Medulla oblongata (tissue), 1 donor: ENCODE measurements around the gene KIF18B.

Experiments
- DNase-seq: peaks from one replicate; pipeline ENCODE4 v3.0.0-alpha.2; 2015; ENCODE audit errors: extremely low spot score

The KIF18B gene

GRCh38 chr17:44947461-44948314 lies at the start of gene KIF18B:
Gene KIF18B, minus strand, starts transcription at chr17:44947773. Its CDS starts 11,429 bp downstream, at chr17:44936344.
- DNase-seq: peak; percentile 92

- no peak for DNase-seq
Observed at GRCh38 chr17:44996304-44996703, 48.7 kb upstream of the KIF18B start.

- DNase-seq: no peak
Observed at GRCh38 chr17:44995436-44996001, 47.9 kb upstream of the KIF18B start.

GRCh38 chr17:44992242-44992939 lies 44.8 kb upstream of the KIF18B start:
- no peak for DNase-seq

- no peak for DNase-seq
Observed at GRCh38 chr17:44990994-44991393, 43.4 kb upstream of the KIF18B start.

GRCh38 chr17:44989552-44990138 lies 42.1 kb upstream of the KIF18B start:
- no peak for DNase-seq

GRCh38 chr17:44988044-44988942 lies 40.7 kb upstream of the KIF18B start:
- DNase-seq: no peak

GRCh38 chr17:44983563-44983962 lies 36.0 kb upstream of the KIF18B start:
- DNase-seq: no peak

- DNase-seq: no peak
Observed at GRCh38 chr17:44982113-44982702, 34.6 kb upstream of the KIF18B start.

GRCh38 chr17:44981221-44981968 lies 33.8 kb upstream of the KIF18B start:
- no peak for DNase-seq

GRCh38 chr17:44979426-44979995 lies 31.9 kb upstream of the KIF18B start:
- DNase-seq: no peak

- no peak for DNase-seq
Observed at GRCh38 chr17:44978807-44979206, 31.2 kb upstream of the KIF18B start.

- DNase-seq: no peak
Observed at GRCh38 chr17:44977814-44978550, 30.4 kb upstream of the KIF18B start.

GRCh38 chr17:44977065-44977464 lies 29.5 kb upstream of the KIF18B start:
- DNase-seq: no peak

- DNase-seq: no peak
Observed at GRCh38 chr17:44976206-44976605, 28.6 kb upstream of the KIF18B start.

- no peak for DNase-seq
Observed at GRCh38 chr17:44972953-44973352, 25.4 kb upstream of the KIF18B start.

- no peak for DNase-seq
Observed at GRCh38 chr17:44971776-44972483, 24.4 kb upstream of the KIF18B start.

GRCh38 chr17:44970136-44970741 lies 22.7 kb upstream of the KIF18B start:
- DNase-seq: peak; percentile 68
